IMR-90 (cell line): ENCODE data around the gene GP1BA. TPM values are rescaled to one million over a fixed set of nuclear protein-coding genes. Genes with fewer than 3 reads are reported as not detected.

ENCODE experiments used
- ATAC-seq: fragments of 200-7000 bp; cut with Tn5 transposase; 2 replicates; pipeline ENCODE4 v1.9.1; 2020; ENCODE audit warnings: low read depth, mild to moderate bottlenecking, moderate library complexity
- BruUV-seq: library from RNA; stranded (reverse); fragments of 400-500 nt; replicated peaks from 2 replicates; lab custom pipeline; 2021; lab: Mats Ljungman, UMichigan
- CTCF ChIA-PET: fragments of 300-600 bp; formaldehyde crosslinking; extraction: SDS; loops from one replicate; lab custom pipeline; 2021; ENCODE audit warnings: antibody characterized with exemption; lab: Yijun Ruan, JAX
- POLR2A ChIA-PET: fragments of 300-600 bp; sonication (Branson Sonifier 250); formaldehyde crosslinking; loops from one replicate; lab custom pipeline; 2022; ENCODE audit warnings: antibody characterized with exemption; ENCODE audit not compliant: unreplicated experiment; lab: Charles Lee
- DNase-seq: peaks from one replicate; pipeline ENCODE4 v3.0.0; 2013
- H2AFZ ChIP-seq: replicated peaks from 2 replicates; pipeline ENCODE3; 2013; ENCODE audit warnings: low read length, mild to moderate bottlenecking; ENCODE audit not compliant: poor library complexity
- H2AK5ac ChIP-seq: 2 replicates; pipeline ENCODE4 v1.6.1; 2013; ENCODE audit warnings: low read depth, low read length, inconsistent platforms
- H2AK9ac ChIP-seq: replicated peaks from 2 replicates; pipeline ENCODE3; 2013; ENCODE audit warnings: mild to moderate bottlenecking, low read depth, low read length, moderate library complexity; ENCODE audit not compliant: poor library complexity
- H2BK120ac ChIP-seq: 2 replicates; pipeline ENCODE4 v1.6.1; 2013; ENCODE audit warnings: low read depth, low read length, inconsistent platforms
- H2BK15ac ChIP-seq: 3 replicates; pipeline ENCODE4 v1.6.1; 2013; ENCODE audit warnings: low read depth, low read length, inconsistent platforms
- H2BK20ac ChIP-seq: 2 replicates; pipeline ENCODE4 v1.6.1; 2013; ENCODE audit warnings: low read depth, mild to moderate bottlenecking, inconsistent platforms, low read length, moderate library complexity
- H2BK5ac ChIP-seq: 2 replicates; pipeline ENCODE4 v1.6.1; 2013; ENCODE audit warnings: mild to moderate bottlenecking, low read depth, low read length, inconsistent platforms; ENCODE audit not compliant: poor library complexity, severe bottlenecking
- H3K14ac ChIP-seq: replicated peaks from 2 replicates; pipeline ENCODE4 v1.6.1; 2013; ENCODE audit warnings: low read depth, low read length, inconsistent platforms
- H3K18ac ChIP-seq: 2 replicates; pipeline ENCODE4 v1.6.1; 2013; ENCODE audit warnings: low read depth, low read length, control low read depth
- H3K23ac ChIP-seq: 2 replicates; pipeline ENCODE4 v1.6.1; 2013; ENCODE audit warnings: low read depth, low read length, inconsistent platforms
- H3K27ac ChIP-seq: 2 replicates; pipeline ENCODE4 v1.5.1; 2013; ENCODE audit warnings: mild to moderate bottlenecking, control low read depth, low read length; ENCODE audit not compliant: insufficient read depth
- H3K27me3 ChIP-seq: 2 replicates; pipeline ENCODE4 v1.6.1; 2013; ENCODE audit warnings: low read length; ENCODE audit not compliant: control insufficient read depth, insufficient read depth
- H3K36me3 ChIP-seq: 2 replicates; pipeline ENCODE4 v1.6.1; 2013; ENCODE audit warnings: low read length, mixed read lengths; ENCODE audit not compliant: control insufficient read depth, insufficient read depth
- H3K4ac ChIP-seq: 2 replicates; pipeline ENCODE4 v1.6.1; 2013; ENCODE audit warnings: low read depth, low read length, inconsistent platforms
- H3K4me1 ChIP-seq: 2 replicates; pipeline ENCODE4 v1.6.1; 2013; ENCODE audit warnings: low read length, mixed read lengths; ENCODE audit not compliant: control insufficient read depth, insufficient read depth
- H3K4me2 ChIP-seq: 2 replicates; pipeline ENCODE4 v1.6.1; 2013; ENCODE audit warnings: low read depth, mild to moderate bottlenecking, control low read depth, low read length, moderate library complexity
- H3K4me3 ChIP-seq: 2 replicates; pipeline ENCODE4 v1.5.1; 2013; ENCODE audit warnings: low read depth, mild to moderate bottlenecking, control low read depth, low read length, moderate library complexity; ENCODE audit not compliant: insufficient read depth
- H3K56ac ChIP-seq: 2 replicates; pipeline ENCODE4 v1.6.1; 2013; ENCODE audit warnings: low read length, inconsistent platforms; ENCODE audit not compliant: insufficient read depth; ENCODE audit errors: extremely low read depth
- H3K79me1 ChIP-seq, 2 experiments: 2 replicates each; pipeline ENCODE4 v1.6.1; 2013; ENCODE audit warnings: low read length in 2 of 2, inconsistent platforms in 1 of 2, low read depth in 1 of 2
- H3K9ac ChIP-seq: 2 replicates; pipeline ENCODE4 v1.6.1; 2013; ENCODE audit warnings: low read depth, low read length, control low read depth
- H3K9me1 ChIP-seq: 2 replicates; pipeline ENCODE4 v1.6.1; 2013; ENCODE audit warnings: low read length, inconsistent platforms; ENCODE audit not compliant: insufficient read depth
- H3K9me3 ChIP-seq: 2 replicates; pipeline ENCODE4 v1.6.1; 2013; ENCODE audit warnings: low read length; ENCODE audit not compliant: control insufficient read depth, insufficient read depth
- H4K20me1 ChIP-seq: 2 replicates; pipeline ENCODE4 v1.6.1; 2013; ENCODE audit warnings: low read length, inconsistent platforms; ENCODE audit not compliant: insufficient read depth
- H4K5ac ChIP-seq: 2 replicates; pipeline ENCODE4 v1.6.1; 2013; ENCODE audit warnings: mild to moderate bottlenecking, low read depth, low read length, control low read depth
- H4K8ac ChIP-seq, 2 experiments: 2 replicates each; pipeline ENCODE4 v1.6.1; 2013; ENCODE audit warnings: low read depth in 2 of 2, low read length in 2 of 2, control low read depth in 1 of 2, inconsistent platforms in 1 of 2
- H4K91ac ChIP-seq: 2 replicates; pipeline ENCODE4 v1.6.1; 2013; ENCODE audit warnings: low read depth, low read length, inconsistent platforms; ENCODE audit not compliant: insufficient read depth
- CEBPB ChIP-seq: IDR thresholded peaks from 2 replicates; pipeline ENCODE4 v1.6.1; 2012; ENCODE audit warnings: low read depth, low read length, improper control_type of control experiment
- MAFK ChIP-seq: IDR thresholded peaks from 2 replicates; pipeline ENCODE4 v1.6.1; 2012; ENCODE audit warnings: low read depth, low read length, improper control_type of control experiment
- NFE2L2 ChIP-seq: fragments of 150-350 bp; IDR thresholded peaks from 2 replicates; pipeline ENCODE4 v1.6.1; 2016; ENCODE audit warnings: low read depth, mild to moderate bottlenecking, low read length
- RFX5 ChIP-seq: IDR thresholded peaks from 2 replicates; pipeline ENCODE4 v1.8.0; 2012; ENCODE audit warnings: low read depth, mild to moderate bottlenecking, low read length, moderate library complexity
- WGBS, 2 experiments: methylation state at CpG; one replicate each; pipeline versions ENCODE4 v1.1.5 to v1.1.7; 2013; ENCODE audit warnings: missing lambda C conversion rate in 2 of 2; ENCODE audit not compliant: insufficient read length in 1 of 2; ENCODE audit errors: extremely low coverage in 2 of 2; 5-methylcytosine and 5-hydroxymethylcytosine counted together
- dilution Hi-C: fragments of 300-500 bp; cut with HindIII; formaldehyde crosslinking; loops from one replicate; pipeline ENCODE4 v1.14.3; 2018; ENCODE audit warnings: low sequenced_read_pairs; ENCODE audit not compliant: unreplicated experiment
- in situ Hi-C: fragments of 300-500 bp; cut with MboI; formaldehyde crosslinking; loops from 3 replicates; pipeline ENCODE4 v1.14.3; 2019; ENCODE audit warnings: low sequenced_read_pairs, inconsistent platforms, mixed read lengths
- intact Hi-C: fragments of 100-400 bp; cut with micrococcal nuclease; formaldehyde crosslinking; loops from 2 replicates; pipeline ENCODE4 v1.10.0; 2022
- polyA plus RNA-seq, 3 experiments: library from polyadenylated mRNA; depleted of rRNA; stranded (reverse); fragments of >200 nt; gene quantifications; 2 replicates each; pipeline ENCODE4 v1.2.3, GENCODE V29; 2012; ENCODE audit warnings: low replicate concordance in 1 of 3
- total RNA-seq: library from RNA; depleted of rRNA; stranded (reverse); fragments of >200 nt; gene quantifications from 2 replicates; pipeline ENCODE4 v1.2.3, GENCODE V29; 2012
- TF ChIP-seq, protein P1 (sequence below): fragments of 150-350 bp; IDR thresholded peaks from 2 replicates; pipeline ENCODE4 v1.6.1; 2017; ENCODE audit warnings: mild to moderate bottlenecking, antibody characterized with exemption, low read length, low read depth

Gene GP1BA
- total and polyA plus RNA-seq, 2 of the 4 experiments (the other 2 are of a cell fraction) = not detected

DNA sequence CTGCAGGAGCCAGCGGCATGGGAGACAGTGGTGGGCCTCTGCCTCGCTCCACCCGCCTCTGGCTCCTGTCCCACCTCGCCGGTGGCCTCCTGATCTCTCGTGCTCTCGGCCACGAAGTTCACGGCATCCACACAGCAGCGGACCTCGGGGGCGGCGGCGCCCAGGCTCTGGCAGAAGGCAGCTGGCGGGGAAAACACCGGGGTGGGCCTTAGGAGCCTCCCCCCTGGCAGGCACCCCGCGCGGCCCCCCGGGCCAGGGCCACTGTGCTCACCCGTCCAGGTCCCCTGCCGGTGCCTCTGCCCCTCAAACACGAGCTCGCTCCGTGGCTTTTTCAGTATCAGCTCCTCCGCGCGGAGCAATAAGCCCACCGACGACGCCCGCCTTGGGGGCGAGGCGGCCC lies 33.1 kb upstream of the GP1BA start:
- 24% methylated on average over 21 of the region's 34 CpGs; no CpG with 5 or more reads in 1 of the 2 experiments for WGBS, 2 experiments
- H3K23ac ChIP-seq = no peak overlapping the region
- H3K56ac ChIP-seq = no peak overlapping the region
- H4K91ac ChIP-seq = no peak overlapping the region
- no peak overlapping the region for H2BK120ac ChIP-seq
- CTCF ChIA-PET = no interaction called here
- ATAC-seq (no peak), DNase-seq (no peak)
- intact Hi-C loops (no loop called here), in situ Hi-C loops (no loop called here), dilution Hi-C loops (no loop called here)
- H2AK9ac ChIP-seq = peak overlapping the region; percentile 58
- no peak overlapping the region for H3K4ac ChIP-seq
- H2AFZ ChIP-seq = peak overlapping the region; percentile 47
- no peaks in the 10 kb centered on the region; the same call in 1 of the 2 replicates for H3K9me3 ChIP-seq
- H3K27ac ChIP-seq = no peak overlapping the region
- H2AK5ac ChIP-seq = no peak overlapping the region
- no peaks in the 10 kb centered on the region for H3K79me1 ChIP-seq
- no peak overlapping the region for H4K8ac ChIP-seq
- H2BK5ac ChIP-seq = no peak overlapping the region
- H2BK20ac ChIP-seq = no peak overlapping the region
- H4K20me1 ChIP-seq = no peaks in the 10 kb centered on the region; the same call in none of the 2 replicates
- H3K27me3 ChIP-seq = no peaks in the 10 kb centered on the region; the same call in 1 of the 2 replicates
- POLR2A ChIA-PET = interaction anchor here (0.6 kb wide), 1 partner anchor 344 kb away, joined by 4 read pairs; no protein-coding TSS in a partner anchor
- H3K4me1 ChIP-seq = no peaks in the 10 kb centered on the region
- BruUV-seq = no TSS peak
- H4K5ac ChIP-seq = no peak overlapping the region
- H3K9me1 ChIP-seq = peaks cover 4% of the 10 kb centered on the region; the same call in 1 of the 2 replicates
- TF ChIP-seq RFX5 = no peak
- no peak for TF ChIP-seq CEBPB
- TF ChIP-seq MAFK = no peak
- TF ChIP-seq, protein P1, sequence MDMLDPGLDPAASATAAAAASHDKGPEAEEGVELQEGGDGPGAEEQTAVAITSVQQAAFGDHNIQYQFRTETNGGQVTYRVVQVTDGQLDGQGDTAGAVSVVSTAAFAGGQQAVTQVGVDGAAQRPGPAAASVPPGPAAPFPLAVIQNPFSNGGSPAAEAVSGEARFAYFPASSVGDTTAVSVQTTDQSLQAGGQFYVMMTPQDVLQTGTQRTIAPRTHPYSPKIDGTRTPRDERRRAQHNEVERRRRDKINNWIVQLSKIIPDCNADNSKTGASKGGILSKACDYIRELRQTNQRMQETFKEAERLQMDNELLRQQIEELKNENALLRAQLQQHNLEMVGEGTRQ = no peak
- TF ChIP-seq NFE2L2 = no peak
- H3K36me3 ChIP-seq = peaks cover 34% of the 10 kb centered on the region
- H3K9ac ChIP-seq = no peak overlapping the region
- H3K18ac ChIP-seq = no peak overlapping the region
- no peak overlapping the region for H3K4me3 ChIP-seq
- no peak overlapping the region for H3K14ac ChIP-seq
- H3K4me2 ChIP-seq = no peak overlapping the region
- H2BK15ac ChIP-seq = no peak overlapping the region
